ENCODE results near the gene KLF13.

The KLF13 gene

DNA sequence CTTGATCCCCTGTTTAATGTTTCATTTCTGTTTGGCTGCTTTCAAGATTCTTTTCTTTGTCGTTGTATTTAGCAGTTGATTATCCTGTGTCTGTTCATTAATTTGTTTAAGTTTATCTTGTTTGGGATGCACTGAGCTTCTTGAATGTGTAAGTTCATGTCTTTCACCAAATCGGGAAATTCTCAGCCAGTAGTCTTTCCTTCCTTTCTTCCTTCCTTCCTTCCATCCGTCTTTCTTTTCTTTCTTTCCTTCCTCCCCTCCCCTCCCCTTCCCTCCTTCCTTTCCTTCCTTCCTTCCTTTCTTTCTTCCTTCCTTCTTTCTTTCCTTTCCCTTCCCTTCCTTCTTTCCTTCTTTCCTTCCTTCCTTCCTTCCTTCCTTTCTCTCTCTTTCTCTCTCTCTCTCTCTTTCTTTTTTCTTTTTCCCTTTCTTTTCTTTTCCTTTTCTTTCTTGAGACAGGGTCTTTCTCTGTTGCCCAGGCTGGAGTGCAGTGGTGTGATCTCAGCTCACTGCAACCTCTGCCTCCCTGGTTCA, 35.5 kb upstream of the KLF13 start:
- peaks cover 0 to 2% (median 0%) of the 10 kb centered on the region in 5 donors for H3K4me1 ChIP-seq (ENCODE audit: control insufficient read depth in 5 of 5, insufficient read depth in 5 of 5, low read length in 5 of 5)
- H3K27ac ChIP-seq (ENCODE audit: low read depth, low read length) = no peak overlapping the region
- no peak overlapping the region for H3K9ac ChIP-seq (ENCODE audit: low read length in 5 of 5)
- H3K4me3 ChIP-seq (ENCODE audit: low read depth in 1 of 5, low read length in 5 of 5) = no peak overlapping the region
- no peaks in the 10 kb centered on the region for H3K27me3 ChIP-seq (ENCODE audit: control insufficient read depth in 5 of 5, insufficient read depth in 4 of 5, low read length in 5 of 5)
- no peaks in the 10 kb centered on the region for H3K36me3 ChIP-seq (ENCODE audit: control insufficient read depth in 5 of 5, insufficient read depth in 5 of 5, low read length in 5 of 5)
- peaks cover 0 to 16% (median 4%) of the 10 kb centered on the region in 5 donors for H3K9me3 ChIP-seq (ENCODE audit: control insufficient read depth in 5 of 5, low read length in 5 of 5)

DNA sequence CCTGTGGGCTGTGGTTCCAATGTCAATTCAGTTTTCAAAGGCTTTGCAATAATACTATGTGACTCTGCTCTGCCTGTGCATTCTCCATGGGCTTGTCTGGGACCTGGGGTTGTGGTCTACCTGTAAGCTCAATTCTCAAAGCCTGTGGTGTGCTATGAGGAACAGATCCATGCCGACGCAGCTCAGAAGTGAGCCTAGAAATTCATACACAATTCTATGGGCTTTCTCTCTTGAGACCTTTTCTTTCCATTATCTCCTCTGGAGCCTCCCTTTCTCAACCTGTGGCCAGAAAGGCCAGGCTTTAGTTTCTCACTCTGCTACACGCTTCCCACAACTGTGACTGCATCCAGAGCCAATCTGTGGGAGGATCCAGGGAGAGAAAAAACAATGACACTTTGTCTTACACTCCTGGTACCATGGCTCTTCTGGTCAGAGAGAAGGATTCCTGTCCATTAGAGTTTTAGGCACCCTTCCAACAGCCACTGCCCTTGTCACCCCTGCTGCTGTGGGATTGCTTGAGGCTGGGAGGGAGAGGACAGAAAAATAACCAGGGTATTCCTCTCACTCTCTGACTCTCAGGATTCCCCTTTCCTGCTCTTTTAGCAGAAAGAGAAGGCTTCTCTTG, 34.1 kb upstream of the KLF13 start:
- peaks cover 0 to 12% (median 5%) of the 10 kb centered on the region in 5 donors for H3K4me1 ChIP-seq (ENCODE audit: control insufficient read depth in 5 of 5, insufficient read depth in 5 of 5, low read length in 5 of 5)
- H3K9me3 ChIP-seq (ENCODE audit: control insufficient read depth in 5 of 5, low read length in 5 of 5) = peaks cover 0 to 16% (median 3%) of the 10 kb centered on the region in 5 donors
- H3K4me3 ChIP-seq (ENCODE audit: low read depth in 1 of 5, low read length in 5 of 5) = no peak overlapping the region
- H3K27ac ChIP-seq (ENCODE audit: low read depth, low read length) = no peak overlapping the region
- no peaks in the 10 kb centered on the region for H3K36me3 ChIP-seq (ENCODE audit: control insufficient read depth in 5 of 5, insufficient read depth in 5 of 5, low read length in 5 of 5)
- no peak overlapping the region for H3K9ac ChIP-seq (ENCODE audit: low read length in 5 of 5)
- H3K27me3 ChIP-seq (ENCODE audit: control insufficient read depth in 5 of 5, insufficient read depth in 4 of 5, low read length in 5 of 5) = no peaks in the 10 kb centered on the region

DNA sequence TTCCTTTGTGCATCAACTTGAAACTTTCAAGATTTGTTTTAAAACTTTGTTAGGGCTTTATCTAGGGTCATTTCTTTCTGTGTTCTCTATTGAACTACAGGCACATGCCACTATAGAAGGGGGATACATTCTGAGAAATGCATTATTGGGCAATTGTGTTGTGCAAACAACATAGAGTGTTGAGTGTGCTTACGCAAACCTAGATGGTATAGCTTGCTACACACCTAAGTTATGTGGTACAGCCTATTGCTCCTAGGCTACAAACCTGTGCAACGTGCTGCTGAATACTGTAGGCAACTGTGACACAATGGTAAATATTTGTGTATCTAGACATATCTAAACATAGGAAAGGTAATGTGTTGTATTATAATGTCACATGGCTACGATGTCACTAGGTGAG, 33.0 kb upstream of the KLF13 start:
- Histone ChIP-seq H3K27me3 (ENCODE audit: control insufficient read depth in 5 of 5, insufficient read depth in 4 of 5, low read length in 5 of 5) (peaks cover 0 to 3% (median 0%) of the 10 kb centered on the region in 5 donors), H3K36me3 (ENCODE audit: control insufficient read depth in 5 of 5, insufficient read depth in 5 of 5, low read length in 5 of 5) (no peaks in the 10 kb centered on the region), H3K9me3 (ENCODE audit: control insufficient read depth in 5 of 5, low read length in 5 of 5) (peaks cover 0 to 10% (median 0%) of the 10 kb centered on the region in 5 donors), H3K9ac (ENCODE audit: low read length in 5 of 5) (no peak overlapping the region), H3K4me3 (ENCODE audit: low read depth in 1 of 5, low read length in 5 of 5) (no peak overlapping the region), H3K27ac (ENCODE audit: low read depth, low read length) (no peak overlapping the region), H3K4me1 (ENCODE audit: control insufficient read depth in 5 of 5, insufficient read depth in 5 of 5, low read length in 5 of 5) (peaks cover 0 to 14% (median 5%) of the 10 kb centered on the region in 5 donors)

DNA sequence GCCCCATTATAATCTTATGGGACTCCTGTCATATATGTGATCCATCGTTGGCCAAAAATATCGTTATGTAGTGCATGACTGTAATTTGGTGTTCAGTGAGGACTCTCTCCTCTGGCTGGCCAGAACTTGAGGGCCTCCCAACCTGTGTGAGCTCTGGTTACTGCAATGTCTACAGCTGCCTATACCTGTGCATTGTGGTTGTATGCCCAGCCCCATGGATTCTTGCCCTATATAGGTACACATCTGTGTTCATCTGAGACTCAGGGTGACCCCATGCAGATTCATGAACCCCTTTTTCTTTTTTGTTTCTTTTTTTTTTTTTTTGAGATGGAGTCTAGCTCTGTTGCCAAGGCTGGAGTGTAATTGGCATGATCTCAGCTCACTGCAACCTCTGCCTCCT, 32.6 kb upstream of the KLF13 start:
- Histone ChIP-seq H3K27me3 (ENCODE audit: control insufficient read depth in 5 of 5, insufficient read depth in 4 of 5, low read length in 5 of 5) (peaks cover 0 to 3% (median 0%) of the 10 kb centered on the region in 5 donors), H3K9ac (ENCODE audit: low read length in 5 of 5) (no peak overlapping the region), H3K4me1 (ENCODE audit: control insufficient read depth in 5 of 5, insufficient read depth in 5 of 5, low read length in 5 of 5) (peaks cover 0 to 14% (median 5%) of the 10 kb centered on the region in 5 donors), H3K27ac (ENCODE audit: low read depth, low read length) (no peak overlapping the region), H3K9me3 (ENCODE audit: control insufficient read depth in 5 of 5, low read length in 5 of 5) (peaks cover 0 to 10% (median 0%) of the 10 kb centered on the region in 5 donors), H3K4me3 (ENCODE audit: low read depth in 1 of 5, low read length in 5 of 5) (no peak overlapping the region), H3K36me3 (ENCODE audit: control insufficient read depth in 5 of 5, insufficient read depth in 5 of 5, low read length in 5 of 5) (no peaks in the 10 kb centered on the region)

DNA sequence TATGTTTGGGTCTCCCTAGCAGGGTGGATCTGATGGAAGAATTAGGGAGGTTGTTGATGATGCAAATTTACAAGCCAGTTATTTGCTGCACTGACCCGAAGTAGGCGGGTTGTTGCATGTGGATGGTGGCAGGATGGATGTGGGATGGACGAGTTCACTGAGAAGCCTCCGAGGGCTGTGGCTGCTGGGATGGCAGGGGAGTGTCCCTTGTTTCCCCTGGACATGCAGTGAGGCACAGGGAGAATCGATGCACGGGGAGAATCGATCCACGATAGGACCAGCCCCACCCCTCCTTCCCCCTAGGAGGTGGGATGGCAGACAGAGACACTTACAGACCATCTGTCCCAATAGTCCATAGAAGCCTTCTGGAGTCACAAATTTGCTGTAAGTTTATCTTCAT, 31.0 kb upstream of the KLF13 start:
- peaks cover 0 to 20% (median 5%) of the 10 kb centered on the region in 5 donors for H3K4me1 ChIP-seq (ENCODE audit: control insufficient read depth in 5 of 5, insufficient read depth in 5 of 5, low read length in 5 of 5)
- H3K36me3 ChIP-seq (ENCODE audit: control insufficient read depth in 5 of 5, insufficient read depth in 5 of 5, low read length in 5 of 5) = no peaks in the 10 kb centered on the region
- H3K9me3 ChIP-seq (ENCODE audit: control insufficient read depth in 5 of 5, low read length in 5 of 5) = peaks cover 0 to 10% (median 0%) of the 10 kb centered on the region in 5 donors
- no peak overlapping the region for H3K4me3 ChIP-seq (ENCODE audit: low read depth in 1 of 5, low read length in 5 of 5)
- no peak overlapping the region for H3K9ac ChIP-seq (ENCODE audit: low read length in 5 of 5)
- H3K27ac ChIP-seq (ENCODE audit: low read depth, low read length) = no peak overlapping the region
- H3K27me3 ChIP-seq (ENCODE audit: control insufficient read depth in 5 of 5, insufficient read depth in 4 of 5, low read length in 5 of 5) = peaks cover 0 to 3% (median 0%) of the 10 kb centered on the region in 5 donors

DNA sequence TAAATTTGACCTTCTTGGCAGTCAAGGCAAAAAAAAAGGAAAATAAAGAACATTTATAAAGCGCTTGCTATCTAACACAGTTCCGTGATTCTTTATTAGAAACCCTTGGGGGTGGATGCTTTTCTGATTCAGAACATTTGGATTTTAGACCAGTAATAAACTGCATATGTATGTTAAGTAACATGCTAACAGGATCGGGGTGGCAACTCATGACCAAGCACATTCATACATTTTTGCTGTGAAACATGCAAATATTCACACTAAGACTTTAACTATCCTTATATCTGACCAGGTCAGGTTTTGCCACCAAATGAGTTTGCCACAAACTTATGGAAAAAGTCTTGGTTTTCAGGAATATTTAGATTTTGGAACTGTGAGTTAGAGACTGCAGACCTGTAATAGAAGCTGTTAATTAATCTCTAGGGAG, 30.4 kb upstream of the KLF13 start:
- H3K36me3 ChIP-seq (ENCODE audit: control insufficient read depth in 5 of 5, insufficient read depth in 5 of 5, low read length in 5 of 5) = no peaks in the 10 kb centered on the region
- peaks cover 0 to 10% (median 0%) of the 10 kb centered on the region in 5 donors for H3K9me3 ChIP-seq (ENCODE audit: control insufficient read depth in 5 of 5, low read length in 5 of 5)
- no peak overlapping the region for H3K9ac ChIP-seq (ENCODE audit: low read length in 5 of 5)
- H3K27ac ChIP-seq (ENCODE audit: low read depth, low read length) = no peak overlapping the region
- peaks cover 0 to 3% (median 0%) of the 10 kb centered on the region in 5 donors for H3K27me3 ChIP-seq (ENCODE audit: control insufficient read depth in 5 of 5, insufficient read depth in 4 of 5, low read length in 5 of 5)
- peaks cover 0 to 25% (median 11%) of the 10 kb centered on the region in 5 donors for H3K4me1 ChIP-seq (ENCODE audit: control insufficient read depth in 5 of 5, insufficient read depth in 5 of 5, low read length in 5 of 5)
- H3K4me3 ChIP-seq (ENCODE audit: low read depth in 1 of 5, low read length in 5 of 5) = no peak overlapping the region

DNA sequence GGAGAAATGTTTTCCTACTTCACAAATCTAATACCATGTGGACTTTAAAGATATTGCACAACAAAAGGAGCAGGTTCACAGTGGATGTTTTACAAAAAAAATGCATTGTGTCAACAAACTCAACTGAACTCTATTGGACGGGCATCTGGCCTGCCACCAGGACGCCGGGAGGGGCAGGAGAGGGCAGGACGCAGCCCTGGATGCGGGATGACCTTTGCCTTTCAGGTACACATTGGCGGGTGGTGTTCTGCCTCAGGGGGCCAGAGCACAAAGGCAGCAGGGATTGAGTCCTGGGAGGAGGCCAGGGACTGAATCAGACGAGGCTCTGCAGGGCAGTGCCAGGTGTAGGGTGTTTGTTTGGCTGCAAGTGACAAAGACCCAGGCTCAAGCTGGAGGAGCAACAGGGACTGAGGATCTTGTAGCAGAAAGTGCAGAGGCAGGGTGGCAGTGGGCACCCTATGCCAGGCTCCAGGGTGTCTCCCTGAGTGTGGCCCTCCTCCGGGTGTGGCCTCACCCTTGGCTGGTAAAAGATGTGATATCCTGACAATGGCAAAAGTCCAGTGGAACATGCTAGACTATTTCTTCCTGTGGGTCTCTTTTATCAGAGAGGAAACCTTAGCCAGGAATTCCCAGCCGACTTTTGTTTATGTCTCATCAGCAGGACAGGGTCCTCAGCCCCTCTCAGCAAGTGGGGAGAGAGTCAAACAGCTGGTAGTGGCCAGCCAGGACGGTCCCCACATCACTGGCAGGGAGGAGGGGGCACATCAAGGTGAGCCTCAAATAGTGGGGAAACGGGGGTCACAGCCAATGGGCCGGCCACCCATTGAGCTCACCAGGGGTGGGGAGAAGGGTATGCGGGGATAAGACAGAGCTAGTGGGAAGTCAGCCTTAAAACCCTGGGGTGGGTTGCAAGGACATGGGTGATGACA, 29.7 kb upstream of the KLF13 start:
- H3K27me3 ChIP-seq (ENCODE audit: control insufficient read depth in 5 of 5, insufficient read depth in 4 of 5, low read length in 5 of 5) = peaks cover 0 to 3% (median 0%) of the 10 kb centered on the region in 5 donors
- peaks cover 0 to 10% (median 0%) of the 10 kb centered on the region in 5 donors for H3K9me3 ChIP-seq (ENCODE audit: control insufficient read depth in 5 of 5, low read length in 5 of 5)
- H3K27ac ChIP-seq (ENCODE audit: low read depth, low read length) = no peak overlapping the region
- no peak overlapping the region for H3K9ac ChIP-seq (ENCODE audit: low read length in 5 of 5)
- peaks cover 0 to 31% (median 17%) of the 10 kb centered on the region in 5 donors for H3K4me1 ChIP-seq (ENCODE audit: control insufficient read depth in 5 of 5, insufficient read depth in 5 of 5, low read length in 5 of 5)
- H3K36me3 ChIP-seq (ENCODE audit: control insufficient read depth in 5 of 5, insufficient read depth in 5 of 5, low read length in 5 of 5) = no peaks in the 10 kb centered on the region
- H3K4me3 ChIP-seq (ENCODE audit: low read depth in 1 of 5, low read length in 5 of 5) = no peak overlapping the region

DNA sequence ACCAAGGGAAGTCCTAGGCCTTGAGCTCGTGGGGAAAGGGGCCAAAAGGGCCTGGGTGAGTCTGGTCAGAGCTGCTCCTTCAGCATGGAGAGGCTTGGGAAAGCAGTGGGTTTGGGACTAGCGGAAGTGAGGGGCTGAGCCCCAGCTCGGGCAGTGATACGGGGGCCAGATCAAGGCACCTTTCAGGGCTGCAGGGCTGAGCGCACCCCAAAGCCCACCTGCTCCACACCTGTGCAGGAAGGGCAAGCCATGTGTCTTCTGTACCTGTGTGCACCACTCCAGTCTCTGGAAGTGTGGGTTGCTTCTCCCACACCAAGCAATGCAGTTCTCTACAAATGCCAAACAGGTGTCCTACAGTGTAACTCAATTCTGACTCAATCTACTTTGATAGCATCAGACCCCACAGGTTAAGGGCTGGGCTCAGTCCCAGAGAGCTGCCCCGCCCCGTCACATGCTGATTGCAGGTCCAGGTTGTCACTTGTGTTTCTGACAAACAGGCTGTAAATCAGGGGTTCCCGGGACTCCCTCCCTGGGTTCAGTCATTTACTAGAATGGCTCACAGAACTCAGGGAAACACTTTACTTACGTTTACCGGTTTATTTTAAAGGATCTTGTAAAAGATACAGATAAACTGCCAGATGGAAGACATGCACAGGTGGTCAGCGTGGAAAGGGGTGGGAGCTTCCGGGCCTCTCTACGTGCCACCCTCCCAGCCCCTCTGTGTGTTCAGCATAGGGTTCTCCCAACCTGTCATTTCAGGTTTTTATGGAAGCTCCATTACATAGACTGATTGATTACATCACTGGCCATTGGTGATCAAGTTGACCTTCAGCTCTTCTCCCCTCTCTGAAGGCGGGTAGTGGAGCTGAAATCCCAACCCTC, 28.8 kb upstream of the KLF13 start:
- H3K9me3 ChIP-seq (ENCODE audit: control insufficient read depth in 5 of 5, low read length in 5 of 5) = peaks cover 0 to 7% (median 0%) of the 10 kb centered on the region in 5 donors
- no peak overlapping the region for H3K27ac ChIP-seq (ENCODE audit: low read depth, low read length)
- peaks cover 0 to 3% (median 0%) of the 10 kb centered on the region in 5 donors for H3K27me3 ChIP-seq (ENCODE audit: control insufficient read depth in 5 of 5, insufficient read depth in 4 of 5, low read length in 5 of 5)
- no peaks in the 10 kb centered on the region for H3K36me3 ChIP-seq (ENCODE audit: control insufficient read depth in 5 of 5, insufficient read depth in 5 of 5, low read length in 5 of 5)
- H3K4me1 ChIP-seq (ENCODE audit: control insufficient read depth in 5 of 5, insufficient read depth in 5 of 5, low read length in 5 of 5) = peaks cover 0 to 35% (median 22%) of the 10 kb centered on the region in 5 donors
- H3K4me3 ChIP-seq (ENCODE audit: low read depth in 1 of 5, low read length in 5 of 5) = no peak overlapping the region
- no peak overlapping the region for H3K9ac ChIP-seq (ENCODE audit: low read length in 5 of 5)

DNA sequence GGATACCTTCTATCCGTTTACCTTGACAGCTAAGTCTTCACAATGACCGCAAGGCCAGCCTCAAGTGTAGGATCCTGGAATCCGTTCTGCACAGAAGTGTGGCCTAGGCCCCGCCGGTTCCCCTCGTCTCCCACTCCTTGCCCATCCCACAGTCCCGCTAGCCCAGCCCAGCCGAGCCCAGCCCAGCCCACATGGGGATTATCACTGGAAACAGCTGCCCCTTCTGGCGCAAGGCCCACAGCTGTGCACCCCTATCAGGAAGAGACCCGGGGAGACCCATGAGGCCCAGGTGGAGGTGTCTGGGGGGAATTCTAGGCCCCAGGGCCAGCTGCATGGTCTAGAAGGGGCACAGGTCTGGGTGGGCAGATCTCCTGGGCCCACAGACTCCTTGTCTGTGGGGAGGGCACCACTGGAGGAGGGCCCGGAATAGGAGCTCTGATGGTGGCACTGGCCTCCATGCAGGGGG, 27.9 kb upstream of the KLF13 start:
- H3K27ac ChIP-seq (ENCODE audit: low read depth, low read length) = no peak overlapping the region
- peaks cover 0 to 3% (median 0%) of the 10 kb centered on the region in 5 donors for H3K27me3 ChIP-seq (ENCODE audit: control insufficient read depth in 5 of 5, insufficient read depth in 4 of 5, low read length in 5 of 5)
- H3K36me3 ChIP-seq (ENCODE audit: control insufficient read depth in 5 of 5, insufficient read depth in 5 of 5, low read length in 5 of 5) = no peaks in the 10 kb centered on the region
- H3K9me3 ChIP-seq (ENCODE audit: control insufficient read depth in 5 of 5, low read length in 5 of 5) = peaks cover 0 to 2% (median 0%) of the 10 kb centered on the region in 5 donors
- no peak overlapping the region for H3K4me3 ChIP-seq (ENCODE audit: low read depth in 1 of 5, low read length in 5 of 5)
- H3K9ac ChIP-seq (ENCODE audit: low read length in 5 of 5) = no peak overlapping the region
- H3K4me1 ChIP-seq (ENCODE audit: control insufficient read depth in 5 of 5, insufficient read depth in 5 of 5, low read length in 5 of 5) = peaks cover 0 to 45% (median 31%) of the 10 kb centered on the region in 5 donors

Data from subcutaneous abdominal adipose tissue (tissue), 5 donors.